K562 (cell line): ENCODE data around the gene TTC8.

Source experiments
- CHCHD3 ChIP-seq: fragments of 250-450 bp; sonication (Bioruptor Pico); IDR thresholded peaks from 2 replicates; pipeline ENCODE4 v2.1.2; 2022; ENCODE audit warnings: mild to moderate bottlenecking
- CTCF ChIP-seq, 3 experiments: IDR thresholded peaks in 2 of 3; conservative IDR thresholded peaks in 1 of 3; 2 replicates each; pipeline ENCODE4 v1.5.1; 2011 to 2012; ENCODE audit warnings: low read length in 3 of 3, mild to moderate bottlenecking in 3 of 3, control low read depth in 2 of 3, improper control_type of control experiment in 1 of 3, inconsistent platforms in 1 of 3, low read depth in 1 of 3, mixed read lengths in 1 of 3, moderate library complexity in 1 of 3; ENCODE audit not compliant: insufficient read depth in 2 of 3
- GABPB1 ChIP-seq: sonication (generic); formaldehyde crosslinking; IDR thresholded peaks from 2 replicates; pipeline ENCODE4 v1.8.0; 2022; ENCODE audit warnings: mild to moderate bottlenecking, missing genetic modification reagents
- L3MBTL2 ChIP-seq: fragments of 450-650 bp; IDR thresholded peaks from 2 replicates; pipeline ENCODE4 v1.6.1; 2016; ENCODE audit warnings: mild to moderate bottlenecking, moderate library complexity
- NR1H2 ChIP-seq: sonication (generic); formaldehyde crosslinking; IDR thresholded peaks from 2 replicates; pipeline ENCODE4 v1.4.0; 2020; ENCODE audit warnings: mild to moderate bottlenecking, missing genetic modification reagents
- NR3C1 ChIP-seq: sonication (generic); formaldehyde crosslinking; IDR thresholded peaks from 2 replicates; pipeline ENCODE4 v1.8.1; 2022; ENCODE audit warnings: missing genetic modification reagents
- PCBP2 ChIP-seq: fragments of 200-400 bp; formaldehyde crosslinking; IDR thresholded peaks from 2 replicates; pipeline ENCODE4 v1.6.1; 2018; ENCODE audit warnings: low read length, low read depth, mild to moderate bottlenecking, moderate library complexity; ENCODE audit not compliant: poor library complexity, severe bottlenecking
- POLR2AphosphoS5 ChIP-seq: IDR thresholded peaks from 2 replicates; pipeline ENCODE4 v1.6.1; 2011; ENCODE audit warnings: mild to moderate bottlenecking, low read depth, low read length, moderate library complexity; ENCODE audit not compliant: control insufficient read depth, insufficient read depth
- ZBTB12 ChIP-seq: fragments of 250-450 bp; sonication (Bioruptor Pico); IDR thresholded peaks from 2 replicates; pipeline ENCODE4 v1.4.0; 2020
- ZNF133 ChIP-seq: fragments of 250-450 bp; sonication (Bioruptor Pico); IDR thresholded peaks from 2 replicates; pipeline ENCODE4 v1.4.0; 2020; ENCODE audit warnings: mild to moderate bottlenecking
- ZNF766 ChIP-seq: fragments of 200-800 bp; sonication (Bioruptor generic); conservative IDR thresholded peaks from 2 replicates; pipeline ENCODE4 v1.6.1; 2016; ENCODE audit warnings: missing genetic modification characterization, missing compliant biosample characterization
- TF ChIP-seq, protein P1 (sequence below): sonication (generic); formaldehyde crosslinking; IDR thresholded peaks from 2 replicates; pipeline ENCODE4 v1.9.0; 2022; ENCODE audit warnings: mild to moderate bottlenecking, missing genetic modification reagents
- TF ChIP-seq, protein P2 (sequence below): fragments of 200-800 bp; sonication (Bioruptor generic); IDR thresholded peaks from 2 replicates; pipeline ENCODE4 v1.6.1; 2016; ENCODE audit warnings: missing genetic modification characterization, missing compliant biosample characterization
- TF ChIP-seq, protein P3 (sequence below), 2 experiments: fragments of 450-650 bp; formaldehyde crosslinking in 1 of 2; IDR thresholded peaks; 2 replicates each; pipeline versions ENCODE4 v1.4.0 to v1.6.1; 2014 to 2020; ENCODE audit warnings: mild to moderate bottlenecking in 2 of 2, borderline replicate concordance in 1 of 2, low read depth in 1 of 2

GRCh38 chr14:88815980-88816379, 8.5 kb upstream of the TTC8 start:
- TF ChIP-seq CTCF (IDR thresholded peaks at IDR 0.05 in 2 of 3, conservative IDR thresholded peaks at IDR 0.05 in 1 of 3; ENCODE audit: insufficient read depth in 2 of 3, low read depth in 1 of 3, low read length in 3 of 3) (no peak), NR3C1 (CRISPR knock-in tag) (no peak), GABPB1 (CRISPR knock-in tag) (no peak), CHCHD3 (CRISPR knock-in tag) (no peak), NR1H2 (CRISPR knock-in tag) (no peak), POLR2AphosphoS5 (0 out of 2 replicates have a peak, but pooled peaks have one; percentile 27), ZBTB12 (no peak), ZNF766 (CRISPR knock-in tag) (no peak), PCBP2 (no peak), ZNF133 (CRISPR knock-in tag) (no peak), L3MBTL2 (no peak)
- TF ChIP-seq, protein P1, sequence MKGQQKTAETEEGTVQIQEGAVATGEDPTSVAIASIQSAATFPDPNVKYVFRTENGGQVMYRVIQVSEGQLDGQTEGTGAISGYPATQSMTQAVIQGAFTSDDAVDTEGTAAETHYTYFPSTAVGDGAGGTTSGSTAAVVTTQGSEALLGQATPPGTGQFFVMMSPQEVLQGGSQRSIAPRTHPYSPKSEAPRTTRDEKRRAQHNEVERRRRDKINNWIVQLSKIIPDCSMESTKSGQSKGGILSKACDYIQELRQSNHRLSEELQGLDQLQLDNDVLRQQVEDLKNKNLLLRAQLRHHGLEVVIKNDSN (CRISPR knock-in tag) = no peak
- TF ChIP-seq, protein P2, sequence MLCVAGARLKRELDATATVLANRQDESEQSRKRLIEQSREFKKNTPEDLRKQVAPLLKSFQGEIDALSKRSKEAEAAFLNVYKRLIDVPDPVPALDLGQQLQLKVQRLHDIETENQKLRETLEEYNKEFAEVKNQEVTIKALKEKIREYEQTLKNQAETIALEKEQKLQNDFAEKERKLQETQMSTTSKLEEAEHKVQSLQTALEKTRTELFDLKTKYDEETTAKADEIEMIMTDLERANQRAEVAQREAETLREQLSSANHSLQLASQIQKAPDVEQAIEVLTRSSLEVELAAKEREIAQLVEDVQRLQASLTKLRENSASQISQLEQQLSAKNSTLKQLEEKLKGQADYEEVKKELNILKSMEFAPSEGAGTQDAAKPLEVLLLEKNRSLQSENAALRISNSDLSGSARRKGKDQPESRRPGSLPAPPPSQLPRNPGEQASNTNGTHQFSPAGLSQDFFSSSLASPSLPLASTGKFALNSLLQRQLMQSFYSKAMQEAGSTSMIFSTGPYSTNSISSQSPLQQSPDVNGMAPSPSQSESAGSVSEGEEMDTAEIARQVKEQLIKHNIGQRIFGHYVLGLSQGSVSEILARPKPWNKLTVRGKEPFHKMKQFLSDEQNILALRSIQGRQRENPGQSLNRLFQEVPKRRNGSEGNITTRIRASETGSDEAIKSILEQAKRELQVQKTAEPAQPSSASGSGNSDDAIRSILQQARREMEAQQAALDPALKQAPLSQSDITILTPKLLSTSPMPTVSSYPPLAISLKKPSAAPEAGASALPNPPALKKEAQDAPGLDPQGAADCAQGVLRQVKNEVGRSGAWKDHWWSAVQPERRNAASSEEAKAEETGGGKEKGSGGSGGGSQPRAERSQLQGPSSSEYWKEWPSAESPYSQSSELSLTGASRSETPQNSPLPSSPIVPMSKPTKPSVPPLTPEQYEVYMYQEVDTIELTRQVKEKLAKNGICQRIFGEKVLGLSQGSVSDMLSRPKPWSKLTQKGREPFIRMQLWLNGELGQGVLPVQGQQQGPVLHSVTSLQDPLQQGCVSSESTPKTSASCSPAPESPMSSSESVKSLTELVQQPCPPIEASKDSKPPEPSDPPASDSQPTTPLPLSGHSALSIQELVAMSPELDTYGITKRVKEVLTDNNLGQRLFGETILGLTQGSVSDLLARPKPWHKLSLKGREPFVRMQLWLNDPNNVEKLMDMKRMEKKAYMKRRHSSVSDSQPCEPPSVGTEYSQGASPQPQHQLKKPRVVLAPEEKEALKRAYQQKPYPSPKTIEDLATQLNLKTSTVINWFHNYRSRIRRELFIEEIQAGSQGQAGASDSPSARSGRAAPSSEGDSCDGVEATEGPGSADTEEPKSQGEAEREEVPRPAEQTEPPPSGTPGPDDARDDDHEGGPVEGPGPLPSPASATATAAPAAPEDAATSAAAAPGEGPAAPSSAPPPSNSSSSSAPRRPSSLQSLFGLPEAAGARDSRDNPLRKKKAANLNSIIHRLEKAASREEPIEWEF = no peak
- TF ChIP-seq, protein P3, sequence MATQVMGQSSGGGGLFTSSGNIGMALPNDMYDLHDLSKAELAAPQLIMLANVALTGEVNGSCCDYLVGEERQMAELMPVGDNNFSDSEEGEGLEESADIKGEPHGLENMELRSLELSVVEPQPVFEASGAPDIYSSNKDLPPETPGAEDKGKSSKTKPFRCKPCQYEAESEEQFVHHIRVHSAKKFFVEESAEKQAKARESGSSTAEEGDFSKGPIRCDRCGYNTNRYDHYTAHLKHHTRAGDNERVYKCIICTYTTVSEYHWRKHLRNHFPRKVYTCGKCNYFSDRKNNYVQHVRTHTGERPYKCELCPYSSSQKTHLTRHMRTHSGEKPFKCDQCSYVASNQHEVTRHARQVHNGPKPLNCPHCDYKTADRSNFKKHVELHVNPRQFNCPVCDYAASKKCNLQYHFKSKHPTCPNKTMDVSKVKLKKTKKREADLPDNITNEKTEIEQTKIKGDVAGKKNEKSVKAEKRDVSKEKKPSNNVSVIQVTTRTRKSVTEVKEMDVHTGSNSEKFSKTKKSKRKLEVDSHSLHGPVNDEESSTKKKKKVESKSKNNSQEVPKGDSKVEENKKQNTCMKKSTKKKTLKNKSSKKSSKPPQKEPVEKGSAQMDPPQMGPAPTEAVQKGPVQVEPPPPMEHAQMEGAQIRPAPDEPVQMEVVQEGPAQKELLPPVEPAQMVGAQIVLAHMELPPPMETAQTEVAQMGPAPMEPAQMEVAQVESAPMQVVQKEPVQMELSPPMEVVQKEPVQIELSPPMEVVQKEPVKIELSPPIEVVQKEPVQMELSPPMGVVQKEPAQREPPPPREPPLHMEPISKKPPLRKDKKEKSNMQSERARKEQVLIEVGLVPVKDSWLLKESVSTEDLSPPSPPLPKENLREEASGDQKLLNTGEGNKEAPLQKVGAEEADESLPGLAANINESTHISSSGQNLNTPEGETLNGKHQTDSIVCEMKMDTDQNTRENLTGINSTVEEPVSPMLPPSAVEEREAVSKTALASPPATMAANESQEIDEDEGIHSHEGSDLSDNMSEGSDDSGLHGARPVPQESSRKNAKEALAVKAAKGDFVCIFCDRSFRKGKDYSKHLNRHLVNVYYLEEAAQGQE (IDR thresholded peaks at IDR 0.05; ENCODE audit: borderline replicate concordance) = no peak
- TF ChIP-seq, protein P3 (CRISPR knock-in tag; IDR thresholded peaks at IDR 0.05; ENCODE audit: low read depth) = no peak
